OCI-M1 (cell line): Measurements from ENCODE around the gene RBM20.
"Not testable (repeated sequence)": the region's sequence is repeated elsewhere in the genome, so short reads cannot be mapped to it uniquely, and the experiment has no call there.

ENCODE experiments used
- DNase-seq: peaks from one replicate; lab custom pipeline; 2025; lab: John Stamatoyannopoulos, UW

RBM20 gene

GRCh38 chr10:110705596-110705995 is 61.5 kb downstream of the RBM20 start:
- DNase-seq: not testable (repeated sequence)

- DNase-seq: peak; percentile 17
Measured at GRCh38 chr10:110706690-110707098, 62.6 kb downstream of the RBM20 start.

- no peak for DNase-seq
Measured at GRCh38 chr10:110708776-110709443, 64.8 kb downstream of the RBM20 start.

- no peak for DNase-seq
Measured at GRCh38 chr10:110709444-110709828, 65.3 kb downstream of the RBM20 start.

- no peak for DNase-seq
Measured at GRCh38 chr10:110709964-110710587, 65.9 kb downstream of the RBM20 start.

- DNase-seq: no peak
Measured at GRCh38 chr10:110710621-110711020, 66.5 kb downstream of the RBM20 start.

- DNase-seq: no peak
Measured at GRCh38 chr10:110711382-110711781, 67.2 kb downstream of the RBM20 start.

- DNase-seq: no peak
Measured at GRCh38 chr10:110714356-110714755, 70.2 kb downstream of the RBM20 start.

GRCh38 chr10:110717781-110718589 is 73.8 kb downstream of the RBM20 start:
- DNase-seq: peak; percentile 89

GRCh38 chr10:110721406-110722038 is 77.4 kb downstream of the RBM20 start:
- no peak for DNase-seq

- no peak for DNase-seq
Measured at GRCh38 chr10:110723224-110723891, 79.2 kb downstream of the RBM20 start.

- no peak for DNase-seq
Measured at GRCh38 chr10:110724116-110724921, 80.2 kb downstream of the RBM20 start.

- DNase-seq: no peak
Measured at GRCh38 chr10:110724937-110725336, 80.8 kb downstream of the RBM20 start.

GRCh38 chr10:110725801-110726630 is 81.9 kb downstream of the RBM20 start:
- no peak for DNase-seq

- not testable (repeated sequence) for DNase-seq
Measured at GRCh38 chr10:110727785-110728184, 83.6 kb downstream of the RBM20 start.

- no peak for DNase-seq
Measured at GRCh38 chr10:110730345-110731050, 86.4 kb downstream of the RBM20 start.

- peak; percentile 43 for DNase-seq
Measured at GRCh38 chr10:110733218-110733952, 89.2 kb downstream of the RBM20 start.

- DNase-seq: no peak
Measured at GRCh38 chr10:110735620-110736027, 91.5 kb downstream of the RBM20 start.
